Mucosa of rectum (tissue), 2 donors: Measurements from ENCODE around the gene MYH1.

Source experiments
- H3K27ac ChIP-seq, 2 donors: one replicate each; pipeline ENCODE4 v1.7.0; 2013; ENCODE audit warnings: inconsistent platforms in 2 of 2, low read depth in 2 of 2, low read length in 2 of 2
- H3K27me3 ChIP-seq, 2 donors: one replicate each; pipeline ENCODE4 v1.7.0; 2013; ENCODE audit warnings: low read length in 2 of 2; ENCODE audit not compliant: control insufficient read depth in 2 of 2, insufficient read depth in 2 of 2
- H3K36me3 ChIP-seq, 2 donors: one replicate each; pipeline ENCODE4 v1.7.0; 2013; ENCODE audit warnings: low read length in 2 of 2; ENCODE audit not compliant: control insufficient read depth in 2 of 2, insufficient read depth in 2 of 2
- H3K4me1 ChIP-seq, 2 donors: one replicate each; pipeline ENCODE4 v1.7.0; 2013; ENCODE audit warnings: low read length in 2 of 2, mild to moderate bottlenecking in 1 of 2; ENCODE audit not compliant: control insufficient read depth in 2 of 2, insufficient read depth in 2 of 2
- H3K4me3 ChIP-seq, 2 donors: one replicate each; pipeline ENCODE4 v1.7.0; 2013; ENCODE audit warnings: low read length in 2 of 2
- H3K9ac ChIP-seq, 2 donors: one replicate each; pipeline ENCODE4 v1.7.0; 2013; ENCODE audit warnings: low read length in 2 of 2, low read depth in 1 of 2, mild to moderate bottlenecking in 1 of 2
- H3K9me3 ChIP-seq, 2 donors: one replicate each; pipeline ENCODE4 v1.7.0; 2013; ENCODE audit warnings: low read length in 2 of 2; ENCODE audit not compliant: control insufficient read depth in 2 of 2
- donor health status: healthy.
- donor health status: Normal muscosa, but diverticular disease.

MYH1 gene

DNA sequence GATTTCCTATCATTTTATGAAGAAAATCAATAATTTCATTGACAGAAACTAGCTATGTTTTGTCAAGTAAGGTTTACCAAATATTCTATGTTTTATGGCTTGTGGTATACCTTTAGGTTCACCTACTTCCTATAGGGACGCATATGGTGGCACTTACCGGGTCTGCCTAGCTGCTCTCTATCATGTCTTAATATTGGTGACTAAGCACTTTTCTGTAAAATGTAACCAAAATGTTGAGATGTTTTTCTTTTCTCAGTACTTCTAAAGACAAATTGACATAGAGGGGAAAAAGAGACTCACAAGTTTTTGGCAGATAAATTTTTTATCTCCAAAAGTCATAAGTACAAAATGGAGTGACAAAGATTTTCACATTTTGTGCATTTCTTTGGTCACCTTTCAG lies 26.3 kb downstream of the MYH1 start:
- H3K36me3 ChIP-seq = no peaks in the 10 kb centered on the region
- no peak overlapping the region for H3K9ac ChIP-seq
- no peaks in the 10 kb centered on the region for H3K27me3 ChIP-seq
- no peak overlapping the region for H3K27ac ChIP-seq
- no peak overlapping the region for H3K4me3 ChIP-seq
- H3K9me3 ChIP-seq = peaks cover 0 to 3% of the 10 kb centered on the region in 2 donors
- H3K4me1 ChIP-seq = no peaks in the 10 kb centered on the region

DNA sequence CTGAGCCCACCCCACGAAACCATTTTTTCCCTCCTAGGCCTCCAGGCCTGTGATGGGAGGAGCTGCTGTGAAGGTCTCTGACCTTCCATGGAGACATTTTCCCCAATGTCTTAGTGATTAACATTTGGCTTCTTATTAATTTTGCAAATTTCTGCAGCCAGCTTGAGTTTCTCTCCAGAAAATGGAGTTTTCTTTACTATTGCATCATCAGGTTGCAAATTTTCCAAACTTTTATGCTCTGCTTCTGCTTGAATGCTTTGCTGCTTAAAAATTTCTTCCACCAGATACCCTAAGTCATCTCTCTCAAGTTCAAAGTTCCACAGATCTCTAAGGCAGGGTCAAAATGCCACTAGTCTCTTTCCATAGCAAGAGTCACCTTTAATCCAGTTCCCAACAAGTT lies 36.1 kb downstream of the MYH1 start:
- Histone ChIP-seq H3K4me3 (no peak overlapping the region), H3K9ac (no peak overlapping the region), H3K27me3 (no peaks in the 10 kb centered on the region), H3K9me3 (peaks cover 0 to 2% of the 10 kb centered on the region in 2 donors), H3K27ac (no peak overlapping the region), H3K4me1 (no peaks in the 10 kb centered on the region), H3K36me3 (no peaks in the 10 kb centered on the region)

DNA sequence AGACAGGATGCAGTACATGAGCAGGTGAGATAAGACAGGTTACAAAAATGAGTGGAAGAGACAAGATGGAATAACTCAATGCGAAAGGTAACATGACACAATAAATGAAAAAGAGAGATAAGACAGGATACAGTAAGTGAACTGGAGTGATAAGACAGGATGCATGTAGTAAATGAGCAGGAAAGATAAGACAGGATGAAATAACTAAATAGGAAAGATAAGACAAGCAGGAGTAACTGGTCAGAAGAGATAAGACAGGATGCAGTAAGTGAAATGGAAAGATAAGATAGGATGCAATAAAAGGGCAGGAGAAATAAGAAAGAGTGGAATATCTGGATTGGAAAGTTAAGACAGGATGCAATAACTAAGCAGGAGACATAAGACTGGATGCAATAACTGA lies 40.6 kb downstream of the MYH1 start:
- Histone ChIP-seq H3K27me3 (no peaks in the 10 kb centered on the region), H3K9ac (no peak overlapping the region), H3K4me1 (no peaks in the 10 kb centered on the region), H3K9me3 (no peaks in the 10 kb centered on the region), H3K27ac (no peak overlapping the region), H3K36me3 (no peaks in the 10 kb centered on the region), H3K4me3 (no peak overlapping the region)

DNA sequence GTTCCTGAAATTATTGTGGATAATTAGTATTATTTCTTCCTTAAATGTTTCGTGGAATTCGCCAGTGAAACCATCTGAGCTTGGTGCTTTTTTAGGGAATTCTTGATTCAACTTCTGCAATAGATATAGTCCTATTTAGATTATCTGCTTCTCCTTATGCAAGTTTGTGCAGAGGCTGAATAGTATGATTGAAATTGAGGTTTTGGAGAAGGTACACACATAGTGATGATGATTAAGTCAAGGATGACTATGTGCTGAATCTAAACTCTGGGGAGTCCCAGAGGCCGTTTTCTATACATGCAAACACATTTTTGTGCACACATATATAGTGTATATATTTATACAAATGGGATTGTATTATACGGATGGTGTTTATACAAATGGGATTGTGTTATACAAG lies 43.8 kb downstream of the MYH1 start:
- H3K9ac ChIP-seq = no peak overlapping the region
- H3K9me3 ChIP-seq = no peaks in the 10 kb centered on the region
- H3K4me1 ChIP-seq = no peaks in the 10 kb centered on the region
- no peaks in the 10 kb centered on the region for H3K27me3 ChIP-seq
- H3K4me3 ChIP-seq = no peak overlapping the region
- H3K36me3 ChIP-seq = no peaks in the 10 kb centered on the region
- no peak overlapping the region for H3K27ac ChIP-seq

DNA sequence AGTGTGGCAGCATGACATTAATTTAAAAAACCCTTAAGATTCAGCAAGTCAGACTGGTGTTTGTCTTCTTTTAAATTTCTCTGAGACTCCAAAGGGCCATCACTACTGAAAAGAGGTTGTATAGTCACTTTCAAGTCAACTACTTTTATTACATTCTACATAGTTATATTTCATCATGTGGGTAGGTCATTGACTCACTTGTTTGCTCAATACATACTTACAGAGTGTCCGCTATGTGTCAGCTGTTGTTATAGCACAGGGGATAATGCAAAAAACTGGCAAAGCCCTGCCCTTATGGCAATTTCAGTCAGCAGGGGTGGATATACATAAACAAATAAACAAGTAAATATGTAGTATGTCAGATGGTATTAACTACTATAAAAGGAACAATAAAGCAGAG lies 46.5 kb downstream of the MYH1 start:
- Histone ChIP-seq H3K9ac (no peak overlapping the region), H3K4me3 (no peak overlapping the region), H3K36me3 (no peaks in the 10 kb centered on the region), H3K27ac (no peak overlapping the region), H3K27me3 (no peaks in the 10 kb centered on the region), H3K9me3 (no peaks in the 10 kb centered on the region), H3K4me1 (no peaks in the 10 kb centered on the region)

DNA sequence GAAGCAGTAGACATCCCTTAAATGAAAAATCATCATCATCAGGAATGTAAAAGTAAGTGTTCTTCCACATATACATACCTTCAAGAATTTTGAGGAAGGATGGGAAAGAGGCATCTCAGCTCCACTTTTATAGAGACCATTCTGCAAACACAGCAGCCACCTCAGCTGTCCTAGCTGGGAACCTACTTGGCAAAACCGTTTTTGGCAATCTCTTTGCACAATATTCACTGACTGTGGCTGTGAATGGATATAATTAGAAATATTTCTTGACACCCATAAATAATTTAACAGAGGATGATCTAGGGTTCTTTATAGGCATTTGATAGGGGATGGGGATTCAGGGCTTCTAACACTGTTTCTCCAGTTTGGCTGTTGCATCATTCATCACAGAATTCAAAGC lies 48.9 kb downstream of the MYH1 start, which contains the start of gene MYH4:
MYH4 (minus strand) TSS at position 101 of the 400 bp plus-strand sequence. CDS start 2,814 bp downstream, outside the sequence.
- Histone ChIP-seq H3K27ac (no peak within 1 kb of the TSS), H3K9ac (no peak within 1 kb of the TSS), H3K4me1 (no peaks in the 10 kb centered on the region), H3K27me3 (no peaks in the 10 kb centered on the region), H3K36me3 (no peaks in the 10 kb centered on the region), H3K4me3 (no peak within 1 kb of the TSS), H3K9me3 (no peaks in the 10 kb centered on the region)

DNA sequence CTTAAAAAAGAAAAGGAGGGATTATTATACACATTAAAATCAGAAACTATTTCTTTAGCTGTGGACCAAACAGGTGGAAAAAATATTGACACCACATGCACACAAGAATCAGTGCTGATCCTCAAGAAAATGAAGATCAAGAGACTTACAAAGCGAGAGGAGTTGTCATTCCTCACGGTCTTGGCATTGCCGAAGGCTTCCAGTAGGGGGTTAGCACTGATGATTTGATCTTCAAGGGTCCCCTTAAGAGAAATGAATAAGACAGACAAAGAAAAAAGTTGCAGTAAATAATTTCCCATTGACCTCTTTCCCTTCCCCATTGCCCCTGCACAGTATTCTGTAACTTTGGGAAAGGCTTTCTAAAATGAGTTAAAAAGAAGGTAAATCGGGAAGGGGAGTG lies 54.9 kb downstream of the MYH1 start:
- Histone ChIP-seq H3K4me3 (no peak overlapping the region), H3K27me3 (no peaks in the 10 kb centered on the region), H3K9ac (no peak overlapping the region), H3K27ac (no peak overlapping the region), H3K36me3 (no peaks in the 10 kb centered on the region), H3K4me1 (no peaks in the 10 kb centered on the region), H3K9me3 (no peaks in the 10 kb centered on the region)

DNA sequence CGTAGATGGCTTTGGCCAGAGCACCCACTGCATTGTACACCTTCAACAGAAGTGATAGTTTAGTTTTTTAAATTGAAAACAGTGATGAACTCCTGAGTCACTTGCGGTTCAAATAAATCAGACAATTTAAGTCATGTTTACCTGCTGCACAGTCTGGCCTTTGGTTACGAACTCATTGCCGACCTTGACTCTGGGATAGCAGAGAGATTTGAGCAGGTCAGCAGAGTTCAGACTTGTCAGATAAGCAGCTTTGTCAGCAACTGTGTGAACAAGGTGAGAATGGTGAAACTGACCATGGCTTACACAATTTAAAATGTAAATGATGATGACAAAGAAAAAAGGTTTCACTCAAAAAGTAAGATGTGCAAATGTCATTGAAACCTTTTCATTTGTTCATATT lies 58.3 kb downstream of the MYH1 start:
- Histone ChIP-seq H3K9me3 (no peaks in the 10 kb centered on the region), H3K4me1 (peaks cover 0 to 2% of the 10 kb centered on the region in 2 donors), H3K9ac (no peak overlapping the region), H3K36me3 (no peaks in the 10 kb centered on the region), H3K27me3 (no peaks in the 10 kb centered on the region), H3K27ac (no peak overlapping the region), H3K4me3 (no peak overlapping the region)

DNA sequence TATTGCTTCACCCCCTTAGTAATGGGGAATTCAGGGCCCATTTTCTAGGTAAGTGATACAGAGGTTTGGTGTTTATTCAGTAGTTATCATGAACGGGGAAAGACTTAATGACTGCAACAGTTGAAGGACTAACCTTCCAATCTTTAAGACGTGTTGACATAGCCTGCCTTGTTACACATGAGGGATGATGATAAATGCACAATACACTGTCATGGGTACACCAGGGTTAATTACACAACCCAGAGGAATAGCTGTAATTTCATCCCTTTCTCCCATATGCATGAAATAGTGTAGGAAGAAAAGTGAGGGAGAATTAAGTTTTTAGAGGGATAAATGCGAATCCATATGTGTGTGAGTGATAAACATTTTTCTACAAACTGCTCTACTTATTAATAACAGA lies 59.6 kb downstream of the MYH1 start:
- Histone ChIP-seq H3K4me1 (peaks cover 0 to 2% of the 10 kb centered on the region in 2 donors), H3K27me3 (no peaks in the 10 kb centered on the region), H3K36me3 (no peaks in the 10 kb centered on the region), H3K9me3 (no peaks in the 10 kb centered on the region), H3K4me3 (no peak overlapping the region), H3K9ac (no peak overlapping the region), H3K27ac (no peak overlapping the region)

DNA sequence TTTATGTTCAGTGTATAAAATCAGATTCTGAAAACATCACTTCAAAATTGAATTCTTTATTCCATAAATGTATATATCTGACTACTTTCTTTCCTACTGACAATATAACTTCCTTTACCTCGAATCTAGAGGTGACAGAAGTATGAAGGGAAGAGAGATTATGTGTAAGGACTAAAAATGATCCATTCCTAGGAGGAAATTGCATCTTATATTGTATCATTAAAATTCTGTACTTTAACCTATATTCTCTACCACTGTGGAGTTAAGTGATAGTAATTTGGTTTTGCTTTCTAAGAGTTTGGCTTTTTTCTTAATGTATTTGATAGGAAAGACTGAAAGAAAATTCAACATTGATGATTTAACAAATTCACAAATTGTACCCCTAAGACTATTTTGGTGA lies 60.4 kb downstream of the MYH1 start:
- Histone ChIP-seq H3K27ac (no peak overlapping the region), H3K4me3 (no peak overlapping the region), H3K27me3 (no peaks in the 10 kb centered on the region), H3K36me3 (no peaks in the 10 kb centered on the region), H3K9me3 (no peaks in the 10 kb centered on the region), H3K9ac (no peak overlapping the region), H3K4me1 (peaks cover 0 to 2% of the 10 kb centered on the region in 2 donors)
